ENCODE measurements around the gene AKNA. TPM values are rescaled to one million over a fixed set of nuclear protein-coding genes. Genes with fewer than 3 reads are reported as not detected.

AKNA gene
- total RNA-seq = 52.1 TPM
- 6.1 TPM for polyA plus RNA-seq (ENCODE audit: insufficient read depth, low read depth, low replicate concordance)
- long read RNA-seq, donor 1, partial matches to known transcripts = 0 of 1 reads
- long read RNA-seq, donor 1, other reads (novel, unspliced or antisense) = 0 of 1 reads
- long read RNA-seq, donor 2 = 0 reads
- long read RNA-seq, donor 3 = 0 reads
- long read RNA-seq, donor 4, partial matches to known transcripts = 0 of 1 reads
- long read RNA-seq, donor 4, other reads (novel, unspliced or antisense) = 0 of 1 reads
- long read RNA-seq, donor 5 = 0 reads
- long read RNA-seq, donor 6, partial matches to known transcripts = 0 of 1 reads
- long read RNA-seq, donor 6, other reads (novel, unspliced or antisense) = 0 of 1 reads
- long read RNA-seq, donor 7, partial matches to known transcripts = 1 of 4 reads
- long read RNA-seq, donor 7, other reads (novel, unspliced or antisense) = 3 of 4 reads
- long read RNA-seq, donor 8, partial matches to known transcripts = 0 of 1 reads
- long read RNA-seq, donor 8, other reads (novel, unspliced or antisense) = 0 of 1 reads
- long read RNA-seq, donor 9 = 0 reads
- long read RNA-seq, donor 10 = 0 reads

- DNase-seq (peak; percentile 88 to 94 (median 89)), FAIRE-seq (no peak)
- TF ChIP-seq, protein P1, sequence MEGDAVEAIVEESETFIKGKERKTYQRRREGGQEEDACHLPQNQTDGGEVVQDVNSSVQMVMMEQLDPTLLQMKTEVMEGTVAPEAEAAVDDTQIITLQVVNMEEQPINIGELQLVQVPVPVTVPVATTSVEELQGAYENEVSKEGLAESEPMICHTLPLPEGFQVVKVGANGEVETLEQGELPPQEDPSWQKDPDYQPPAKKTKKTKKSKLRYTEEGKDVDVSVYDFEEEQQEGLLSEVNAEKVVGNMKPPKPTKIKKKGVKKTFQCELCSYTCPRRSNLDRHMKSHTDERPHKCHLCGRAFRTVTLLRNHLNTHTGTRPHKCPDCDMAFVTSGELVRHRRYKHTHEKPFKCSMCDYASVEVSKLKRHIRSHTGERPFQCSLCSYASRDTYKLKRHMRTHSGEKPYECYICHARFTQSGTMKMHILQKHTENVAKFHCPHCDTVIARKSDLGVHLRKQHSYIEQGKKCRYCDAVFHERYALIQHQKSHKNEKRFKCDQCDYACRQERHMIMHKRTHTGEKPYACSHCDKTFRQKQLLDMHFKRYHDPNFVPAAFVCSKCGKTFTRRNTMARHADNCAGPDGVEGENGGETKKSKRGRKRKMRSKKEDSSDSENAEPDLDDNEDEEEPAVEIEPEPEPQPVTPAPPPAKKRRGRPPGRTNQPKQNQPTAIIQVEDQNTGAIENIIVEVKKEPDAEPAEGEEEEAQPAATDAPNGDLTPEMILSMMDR (IDR thresholded peaks at IDR 0.05; ENCODE audit: borderline replicate concordance, extremely low read depth, insufficient read depth) = no peak
- Histone ChIP-seq H3K4me1 (ENCODE audit: control insufficient read depth in 2 of 3, insufficient read depth in 2 of 3, low read depth in 1 of 3, low read length in 3 of 3) (peaks cover 3 to 32% (median 7%) of the 10 kb centered on the region in 3 donors), H3K36me3 (ENCODE audit: control insufficient read depth in 2 of 3, insufficient read depth in 3 of 3, low read length in 3 of 3) (no peaks in the 10 kb centered on the region), H3K4me3 (ENCODE audit: low read length in 3 of 3) (peak within 1 kb of the TSS; percentile 47 to 89 (median 77)), H3K9me3 (ENCODE audit: control insufficient read depth in 2 of 3, insufficient read depth in 1 of 3, low read length in 3 of 3) (no peaks in the 10 kb centered on the region), H3K9ac (ENCODE audit: low read length in 3 of 3) (peak within 1 kb of the TSS; percentile 38 to 89 (median 56)), H3K27ac (ENCODE audit: low read depth in 2 of 2, low read length in 2 of 2) (peak within 1 kb of the TSS; percentile 78 to 82), H3K27me3 (ENCODE audit: control insufficient read depth, insufficient read depth, low read length) (no peaks in the 10 kb centered on the region)
- intact Hi-C loops (cut with DNase I) = no loop called here
Observed at GRCh38 chr9:114387680-114388356, at the start of gene AKNA. TSS of gene AKNA (minus strand) at chr9:114387982. CDS start at chr9:114381333, 6,649 bp downstream.

DNA sequence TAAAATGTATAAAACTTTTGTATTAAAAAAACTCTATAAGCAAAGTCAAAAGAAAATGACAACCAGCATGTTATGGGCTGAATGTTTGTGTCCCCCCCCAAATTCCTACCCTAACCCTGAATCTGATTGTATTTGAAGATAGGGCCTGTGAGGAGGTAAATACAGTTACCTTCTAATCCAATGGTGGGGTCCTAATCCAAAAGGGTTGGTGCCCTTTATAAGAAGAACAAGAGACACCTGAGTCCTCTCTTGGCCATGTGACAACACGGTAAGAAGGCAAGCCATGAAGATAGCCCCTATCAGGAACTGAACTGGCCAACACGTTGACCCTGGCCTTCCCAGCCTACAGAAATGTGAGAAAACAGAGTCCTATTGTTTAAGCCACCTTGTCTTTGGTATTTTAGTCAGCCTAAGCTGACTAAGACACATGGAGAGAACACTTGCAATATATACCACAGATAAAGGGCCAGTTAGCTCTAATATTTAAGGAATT lies 49.7 kb upstream of the AKNA start:
- Histone ChIP-seq H3K27ac (ENCODE audit: low read depth in 2 of 2, low read length in 2 of 2) (no peak overlapping the region), H3K4me1 (ENCODE audit: control insufficient read depth in 2 of 3, insufficient read depth in 2 of 3, low read depth in 1 of 3, low read length in 3 of 3) (no peaks in the 10 kb centered on the region), H3K9ac (ENCODE audit: low read length in 3 of 3) (no peak overlapping the region), H3K36me3 (ENCODE audit: control insufficient read depth in 2 of 3, insufficient read depth in 3 of 3, low read length in 3 of 3) (no peaks in the 10 kb centered on the region), H3K9me3 (ENCODE audit: control insufficient read depth in 2 of 3, insufficient read depth in 1 of 3, low read length in 3 of 3) (no peaks in the 10 kb centered on the region), H3K27me3 (ENCODE audit: control insufficient read depth, insufficient read depth, low read length) (no peaks in the 10 kb centered on the region), H3K4me3 (ENCODE audit: low read length in 3 of 3) (no peak overlapping the region)
- TF ChIP-seq, protein P1 (IDR thresholded peaks at IDR 0.05; ENCODE audit: borderline replicate concordance, extremely low read depth, insufficient read depth) = no peak
- intact Hi-C loops (cut with DNase I) = no loop called here
- FAIRE-seq (no peak), DNase-seq (no peak)

DNA sequence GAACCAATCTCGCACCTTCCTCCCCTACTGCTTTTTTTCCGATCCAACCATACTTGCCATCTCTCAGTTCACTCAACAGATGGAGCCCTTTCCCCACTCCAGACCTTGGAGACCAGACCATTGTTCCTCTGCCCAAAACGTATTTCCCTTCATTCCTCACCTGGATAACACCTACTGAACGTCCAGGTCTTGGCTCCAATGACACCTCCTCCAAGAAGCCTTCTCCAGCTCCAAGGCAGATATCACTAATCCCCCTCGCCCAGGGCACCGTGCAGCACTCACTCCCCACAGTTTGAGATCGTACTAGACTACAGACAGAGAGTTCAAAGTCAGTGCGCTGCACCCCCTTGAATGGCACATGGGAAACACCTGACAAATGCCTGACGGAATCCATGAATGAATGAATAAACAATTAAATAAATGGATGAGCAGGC lies 47.1 kb upstream of the AKNA start:
- no peak for FAIRE-seq
- TF ChIP-seq, protein P1 (IDR thresholded peaks at IDR 0.05; ENCODE audit: borderline replicate concordance, extremely low read depth, insufficient read depth) = peak; percentile 33

More for the DNA sequence above, 47.1 kb upstream of the AKNA start:
- intact Hi-C loops (cut with DNase I) = no loop called here
- peak in 4 of 5 donors; percentile 40 to 68 (median 50) for DNase-seq
- H3K9ac ChIP-seq (ENCODE audit: low read length in 3 of 3) = no peak overlapping the region
- no peaks in the 10 kb centered on the region for H3K27me3 ChIP-seq (ENCODE audit: control insufficient read depth, insufficient read depth, low read length)
- H3K36me3 ChIP-seq (ENCODE audit: control insufficient read depth in 2 of 3, insufficient read depth in 3 of 3, low read length in 3 of 3) = no peaks in the 10 kb centered on the region
- H3K4me1 ChIP-seq (ENCODE audit: control insufficient read depth in 2 of 3, insufficient read depth in 2 of 3, low read depth in 1 of 3, low read length in 3 of 3) = no peaks in the 10 kb centered on the region
- no peak overlapping the region for H3K4me3 ChIP-seq (ENCODE audit: low read length in 3 of 3)
- no peak overlapping the region for H3K27ac ChIP-seq (ENCODE audit: low read depth in 2 of 2, low read length in 2 of 2)
- no peaks in the 10 kb centered on the region for H3K9me3 ChIP-seq (ENCODE audit: control insufficient read depth in 2 of 3, insufficient read depth in 1 of 3, low read length in 3 of 3)

Data from kidney (tissue), 22 donors.